Stimulated activated CD8-positive, alpha-beta memory T cell treated with anti-CD3 and anti-CD28 coated beads, Interleukin-15, amount 100 ng/mL, for 4 hours (primary cell): ENCODE data around the gene RSPH10B.
"Not testable (repeated sequence)": the region's sequence is repeated elsewhere in the genome, so short reads cannot be mapped to it uniquely, and the experiment has no call there.

Experiments used
- DNase-seq, 2 donors: peaks; one replicate each; pipeline ENCODE4 v3.0.0-alpha.2; 2020; ENCODE audit warnings: low read depth in 2 of 2

The RSPH10B gene

GRCh38 chr7:5970347-5970911, at the start of gene RSPH10B:
TSS of gene RSPH10B (minus strand) at chr7:5970689. CDS start at chr7:5967116, 3,573 bp downstream.
- DNase-seq, result not testable (repeated sequence)

- DNase-seq, result no peak
Measured at GRCh38 chr7:6016653-6016966, 46.1 kb upstream of the RSPH10B start.

- DNase-seq, result no peak
Measured at GRCh38 chr7:6015917-6016652, 45.6 kb upstream of the RSPH10B start.

GRCh38 chr7:6012355-6013104, 42.0 kb upstream of the RSPH10B start:
- no peak for DNase-seq

- DNase-seq, result no peak
Measured at GRCh38 chr7:6011541-6011940, 41.1 kb upstream of the RSPH10B start.

- not testable (repeated sequence) for DNase-seq
Measured at GRCh38 chr7:6010370-6010769, 39.9 kb upstream of the RSPH10B start.

- DNase-seq, result peak; percentile 90 to 95
Measured at GRCh38 chr7:6008668-6009611, 38.5 kb upstream of the RSPH10B start, which contains the start of the genes AIMP2 and PMS2. TSS of gene AIMP2 (plus strand) at chr7:6009272. CDS start at chr7:6009364, 92 bp downstream. TSS of gene PMS2 (minus strand) at chr7:6009049. CDS start at chr7:6009019, 30 bp downstream.

- DNase-seq, result not testable (repeated sequence)
Measured at GRCh38 chr7:6007835-6008590, 37.5 kb upstream of the RSPH10B start.

- no peak for DNase-seq
Measured at GRCh38 chr7:6007386-6007785, 36.9 kb upstream of the RSPH10B start.

GRCh38 chr7:5997210-5997808, 26.8 kb upstream of the RSPH10B start:
- peak in 1 of 2 donors; percentile 15 for DNase-seq

GRCh38 chr7:5987061-5987460, 16.6 kb upstream of the RSPH10B start:
- DNase-seq, result not testable (repeated sequence)

- DNase-seq, result not testable (repeated sequence)
Measured at GRCh38 chr7:5979680-5980314, 9.3 kb upstream of the RSPH10B start.

- not testable (repeated sequence) for DNase-seq
Measured at GRCh38 chr7:5973580-5973979, 3.1 kb upstream of the RSPH10B start.

- DNase-seq, result not testable (repeated sequence)
Measured at GRCh38 chr7:5963810-5964209, 6.7 kb downstream of the RSPH10B start.

GRCh38 chr7:5963205-5963604, 7.3 kb downstream of the RSPH10B start:
- not testable (repeated sequence) for DNase-seq

GRCh38 chr7:5934945-5935450, 35.5 kb downstream of the RSPH10B start:
- not testable (repeated sequence) for DNase-seq

GRCh38 chr7:5931905-5932644, 38.4 kb downstream of the RSPH10B start:
- DNase-seq, result not testable (repeated sequence)

- not testable (repeated sequence) for DNase-seq
Measured at GRCh38 chr7:5931250-5931649, 39.2 kb downstream of the RSPH10B start.

GRCh38 chr7:5930290-5930689, 40.2 kb downstream of the RSPH10B start:
- DNase-seq, result not testable (repeated sequence)
